GM12875 (cell line): ENCODE data around the gene NFYC.

Experiments
- H3K4me3 ChIP-seq: one replicate; pipeline ENCODE4 v1.5.1; 2011; ENCODE audit warnings: low read depth, low read length, control low read depth
- CTCF ChIP-seq: IDR thresholded peaks from 2 replicates; pipeline ENCODE4 v1.5.1; 2011; ENCODE audit warnings: low read depth, mild to moderate bottlenecking, control low read depth, inconsistent platforms, low read length, moderate library complexity, borderline replicate concordance; ENCODE audit not compliant: insufficient read depth

Gene NFYC

GRCh38 chr1:40650075-40650474 is 41.4 kb upstream of the NFYC start:
- TF ChIP-seq CTCF: peak; percentile 69
- no peak overlapping the region for H3K4me3 ChIP-seq

GRCh38 chr1:40651138-40651857 is 40.2 kb upstream of the NFYC start:
- no peak overlapping the region for H3K4me3 ChIP-seq
- TF ChIP-seq CTCF: no peak

GRCh38 chr1:40652468-40652867 is 39.0 kb upstream of the NFYC start:
- TF ChIP-seq CTCF: no peak
- no peak overlapping the region for H3K4me3 ChIP-seq

- TF ChIP-seq CTCF: no peak
- no peak overlapping the region for H3K4me3 ChIP-seq
Measured at GRCh38 chr1:40652979-40653378, 38.5 kb upstream of the NFYC start.

- no peak overlapping the region for H3K4me3 ChIP-seq
- TF ChIP-seq CTCF: no peak
Measured at GRCh38 chr1:40653851-40654537, 37.5 kb upstream of the NFYC start.

- H3K4me3 ChIP-seq: no peak overlapping the region
- no peak for TF ChIP-seq CTCF
Measured at GRCh38 chr1:40657046-40657445, 34.5 kb upstream of the NFYC start.
